ENCODE results near the gene TIGD3. TPM values are rescaled to one million over a fixed set of nuclear protein-coding genes. Genes with fewer than 3 reads are reported as not detected.
"Not testable (repeated sequence)": the region's sequence is repeated elsewhere in the genome, so short reads cannot be mapped to it uniquely, and the experiment has no call there.

TIGD3 gene
- polyA plus RNA-seq, 4 donors, result 0.55 to 0.90 (median 0.86) TPM

DNA sequence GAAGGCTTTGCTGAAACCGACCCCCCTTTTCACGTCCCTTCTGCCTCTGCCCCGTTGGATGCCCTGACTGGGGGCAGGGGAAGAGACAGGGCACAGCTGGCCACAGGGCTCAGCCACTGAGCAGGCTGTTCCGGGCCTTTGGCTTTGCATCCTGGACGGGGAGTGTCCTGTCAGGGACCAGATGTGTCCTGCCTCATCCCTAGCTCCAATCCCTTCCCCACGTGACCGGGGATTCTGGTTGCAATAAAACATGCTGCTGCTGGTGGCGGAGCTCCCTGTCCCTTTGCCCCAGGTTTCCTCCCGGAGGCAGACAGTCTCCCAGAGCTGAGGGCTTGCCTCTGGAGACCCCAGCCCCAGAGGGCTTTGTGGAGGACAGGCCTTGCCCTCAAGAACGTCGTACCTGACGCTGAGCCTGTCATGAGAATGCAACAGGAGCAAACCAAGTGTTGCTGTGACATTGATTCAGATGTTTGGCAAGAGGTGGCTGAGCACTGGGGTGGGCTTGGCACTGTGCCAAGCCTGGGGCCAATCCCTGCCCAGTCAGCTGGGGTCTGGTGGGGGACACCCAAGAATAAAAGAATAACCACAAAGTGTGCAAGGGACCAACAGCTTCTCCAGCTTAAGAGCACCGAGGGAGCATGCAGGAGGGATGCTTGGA, 32.6 kb upstream of the TIGD3 start:
- DNase-seq (ENCODE audit: low read depth in 4 of 4, low spot score in 2 of 4), result no peak

DNA sequence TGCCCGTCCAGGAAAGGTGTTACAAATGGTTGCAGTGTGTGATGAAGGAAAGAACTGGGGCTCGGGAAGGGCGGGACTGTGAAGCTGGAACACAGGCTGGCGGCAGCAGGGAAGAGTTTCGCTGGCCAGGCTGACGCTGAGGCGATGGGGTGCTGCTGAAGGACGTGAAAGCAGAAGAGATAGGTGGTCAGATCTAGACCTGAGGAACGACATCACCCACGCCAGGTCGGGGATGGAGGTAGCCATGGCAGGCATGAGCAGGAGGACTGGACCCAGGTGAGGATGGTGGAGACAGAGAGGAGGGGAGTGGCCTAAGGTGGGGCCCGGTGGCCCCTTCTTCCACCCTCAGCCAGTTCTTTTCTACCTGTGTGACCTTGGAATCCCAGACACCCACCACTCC, 30.7 kb upstream of the TIGD3 start:
- no peak for DNase-seq (ENCODE audit: low read depth in 4 of 4, low spot score in 2 of 4)

DNA sequence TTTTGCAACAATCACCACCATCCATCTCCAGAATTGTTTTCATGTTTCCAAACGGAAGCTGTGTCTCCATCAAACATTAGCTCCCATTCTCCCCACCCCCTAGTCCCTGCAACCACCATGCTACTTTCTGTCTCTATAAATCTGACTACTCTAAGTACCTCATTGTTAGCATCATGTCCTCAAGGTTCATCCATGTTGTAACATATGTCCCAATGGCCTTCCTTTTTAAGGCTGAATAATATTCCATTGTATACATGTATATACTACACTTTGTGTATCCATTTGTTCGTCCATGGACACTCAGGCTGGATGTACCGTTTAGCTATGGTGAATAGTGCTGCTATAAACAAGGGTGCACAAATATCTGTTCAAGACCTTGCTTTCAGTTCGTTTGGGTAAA, 29.1 kb upstream of the TIGD3 start:
- no peak for DNase-seq (ENCODE audit: low read depth in 4 of 4, low spot score in 2 of 4)

DNA sequence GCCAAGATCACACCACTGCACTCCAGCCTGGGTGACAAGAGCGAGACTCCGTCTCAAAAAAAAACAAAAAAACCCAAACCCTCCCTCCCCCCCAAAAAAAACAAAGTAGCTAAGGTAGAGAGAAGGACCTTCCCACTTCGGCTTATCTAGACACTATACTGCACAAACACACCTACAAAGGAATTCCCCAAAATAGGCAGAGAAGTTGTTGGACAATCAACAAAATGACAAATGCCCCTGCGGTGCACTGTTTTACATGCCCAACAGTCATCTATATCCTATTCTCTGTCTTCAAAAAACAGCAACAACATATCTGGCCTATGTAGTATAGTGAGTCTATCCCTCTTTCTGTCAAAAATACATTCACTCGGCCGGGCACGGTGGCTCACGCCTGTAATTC, 27.5 kb upstream of the TIGD3 start:
- DNase-seq (ENCODE audit: low read depth in 4 of 4, low spot score in 2 of 4), result no peak

DNA sequence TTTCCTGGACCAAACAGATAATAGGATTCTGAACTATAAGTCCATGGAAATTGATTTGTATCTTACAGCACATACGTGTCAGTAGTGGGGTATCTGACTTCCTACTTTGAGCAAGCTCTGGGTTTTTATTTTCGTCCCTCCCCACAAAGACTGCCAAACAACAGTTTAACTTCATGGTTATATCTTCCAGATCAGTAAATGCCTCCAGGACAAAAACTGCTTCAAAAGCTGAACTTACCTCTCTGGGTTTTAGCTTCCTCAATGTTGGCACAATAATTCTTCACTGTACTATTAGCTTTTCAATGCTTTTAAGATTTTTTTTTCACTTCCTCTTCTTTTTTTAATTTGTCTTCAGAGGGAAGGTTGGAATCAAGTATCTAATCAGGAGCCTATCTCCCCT, 25.1 kb upstream of the TIGD3 start:
- no peak for DNase-seq (ENCODE audit: low read depth in 4 of 4, low spot score in 2 of 4)

DNA sequence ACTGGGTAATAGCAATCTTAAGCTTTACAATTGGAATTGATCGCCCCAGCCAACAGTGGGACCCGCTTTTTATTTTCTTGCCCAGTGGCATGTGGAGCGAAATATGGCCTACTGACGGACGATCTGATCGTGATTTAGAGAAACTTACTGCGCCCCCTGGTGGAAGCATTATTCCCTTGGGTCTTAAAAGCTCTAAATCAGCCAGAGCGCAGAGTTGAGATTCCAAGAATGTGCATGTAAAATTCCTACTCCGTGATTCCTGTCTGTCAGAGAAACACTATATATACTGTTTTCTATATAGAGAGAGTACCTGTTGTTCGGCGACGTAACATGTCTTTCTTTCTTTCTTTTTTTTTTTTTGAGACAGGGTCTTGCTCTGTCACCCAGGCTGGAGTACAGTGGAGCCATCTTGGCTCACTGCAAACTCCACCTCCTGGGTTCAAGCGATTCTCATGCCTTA, 24.6 kb upstream of the TIGD3 start:
- DNase-seq (ENCODE audit: low read depth in 4 of 4, low spot score in 2 of 4), result peak in 2 of 4 donors; percentile 79 to 90

DNA sequence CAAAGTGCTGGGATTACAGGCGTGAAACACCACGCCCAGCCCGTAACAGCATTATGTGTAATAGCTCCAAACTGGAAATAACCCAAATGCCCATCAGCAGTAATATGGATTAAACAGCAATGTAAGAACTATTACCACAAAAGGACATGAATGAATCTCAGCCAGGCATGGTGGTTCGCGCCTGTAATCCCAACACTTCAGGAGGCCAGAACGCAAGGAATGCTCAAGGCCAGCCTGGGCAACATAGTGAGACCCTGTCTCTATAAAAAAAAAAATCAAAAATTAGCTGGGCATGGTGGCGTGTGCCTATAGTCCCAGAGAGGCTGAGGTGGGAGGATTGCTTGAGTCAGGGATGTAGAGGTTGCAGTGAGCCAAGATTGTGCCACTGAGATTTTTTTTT, 24.0 kb upstream of the TIGD3 start:
- no peak for DNase-seq (ENCODE audit: low read depth in 4 of 4, low spot score in 2 of 4)

DNA sequence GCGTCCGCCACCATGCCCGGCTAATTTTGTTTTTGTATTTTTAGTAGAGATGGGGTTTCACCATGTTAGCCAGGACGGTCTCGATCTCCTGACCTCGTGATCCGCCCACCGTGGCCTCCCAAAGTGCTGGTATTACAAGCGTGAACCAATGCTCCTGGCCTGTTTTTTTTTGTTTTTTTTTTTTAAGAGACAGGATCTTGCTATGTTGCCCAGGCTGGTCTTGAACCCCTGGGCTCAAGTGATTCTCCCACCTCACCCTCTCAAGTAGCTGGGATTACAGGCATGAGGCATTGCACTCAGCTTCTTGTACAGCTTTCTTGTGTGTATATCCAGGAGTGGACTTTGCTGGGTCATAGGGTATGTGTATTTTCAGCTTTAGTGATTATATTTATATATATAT, 22.0 kb upstream of the TIGD3 start:
- not testable (repeated sequence) for DNase-seq (ENCODE audit: low read depth in 4 of 4, low spot score in 2 of 4)

DNA sequence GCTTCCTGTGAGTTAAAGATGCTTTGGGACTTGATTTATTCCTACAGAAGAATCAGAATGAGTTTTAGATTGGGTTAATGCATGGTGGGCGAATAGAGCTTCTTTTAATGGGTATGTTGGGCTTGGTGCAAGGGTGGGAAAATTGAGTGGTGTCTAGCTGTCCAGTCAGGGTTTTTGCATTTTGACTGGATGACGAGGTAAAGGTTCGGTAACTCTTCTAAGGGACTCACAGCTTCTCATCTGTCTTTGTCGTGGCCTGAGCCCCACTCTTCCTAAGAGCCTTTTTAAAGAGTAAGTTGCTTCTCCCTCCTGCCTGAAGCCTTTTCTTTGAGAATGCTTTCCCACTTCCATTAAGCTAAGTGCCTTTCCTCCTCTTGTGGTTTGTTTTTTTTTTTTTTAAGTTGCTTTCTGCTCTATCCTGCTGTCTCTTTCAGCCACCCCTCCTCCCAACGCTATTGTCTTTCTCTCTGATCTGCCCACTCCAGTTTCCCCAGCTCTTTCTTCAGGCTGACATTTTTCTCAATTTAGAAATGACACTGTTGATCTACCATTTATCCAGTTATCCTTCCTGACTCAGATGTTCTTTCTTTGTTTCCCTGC, 19.8 kb upstream of the TIGD3 start:
- DNase-seq (ENCODE audit: low read depth in 4 of 4, low spot score in 2 of 4), result no peak

DNA sequence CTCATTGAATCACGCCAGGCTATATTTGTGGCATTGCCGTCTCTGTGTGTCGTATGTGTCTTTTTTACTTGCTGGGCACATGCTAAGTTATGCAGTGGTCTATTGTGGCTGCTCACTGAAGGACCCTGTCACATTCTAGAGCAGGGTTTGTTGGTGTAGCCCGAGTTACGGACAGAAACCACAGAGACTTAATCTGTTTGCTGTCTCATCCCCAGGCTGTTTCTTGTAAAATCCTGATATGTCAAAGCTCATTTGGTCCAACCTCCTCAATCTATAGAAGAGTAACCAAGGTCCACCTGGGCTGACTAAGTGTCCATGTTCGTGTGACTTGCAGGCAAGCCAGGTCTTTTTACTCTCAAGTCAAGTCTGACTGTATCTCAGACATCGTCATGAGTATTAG, 15.9 kb upstream of the TIGD3 start:
- no peak for DNase-seq (ENCODE audit: low read depth in 4 of 4, low spot score in 2 of 4)

DNA sequence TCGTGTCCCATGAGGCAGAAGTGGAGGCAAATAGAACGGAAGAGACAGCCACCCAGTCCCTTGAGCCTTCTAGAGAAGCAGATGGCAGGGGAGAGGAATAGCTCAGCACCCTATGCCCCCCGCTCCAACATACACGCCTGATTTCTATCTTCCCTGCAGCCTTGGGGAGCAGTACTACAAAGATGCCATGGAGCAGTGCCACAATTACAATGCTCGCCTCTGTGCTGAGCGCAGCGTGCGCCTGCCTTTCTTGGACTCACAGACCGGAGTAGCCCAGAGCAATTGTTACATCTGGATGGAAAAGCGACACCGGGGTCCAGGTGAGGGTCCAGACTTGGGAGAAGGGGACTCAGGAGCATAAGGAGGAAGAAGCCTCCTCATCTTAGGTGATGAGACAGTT, 14.3 kb upstream of the TIGD3 start:
- no peak for DNase-seq (ENCODE audit: low read depth in 4 of 4, low spot score in 2 of 4)

DNA sequence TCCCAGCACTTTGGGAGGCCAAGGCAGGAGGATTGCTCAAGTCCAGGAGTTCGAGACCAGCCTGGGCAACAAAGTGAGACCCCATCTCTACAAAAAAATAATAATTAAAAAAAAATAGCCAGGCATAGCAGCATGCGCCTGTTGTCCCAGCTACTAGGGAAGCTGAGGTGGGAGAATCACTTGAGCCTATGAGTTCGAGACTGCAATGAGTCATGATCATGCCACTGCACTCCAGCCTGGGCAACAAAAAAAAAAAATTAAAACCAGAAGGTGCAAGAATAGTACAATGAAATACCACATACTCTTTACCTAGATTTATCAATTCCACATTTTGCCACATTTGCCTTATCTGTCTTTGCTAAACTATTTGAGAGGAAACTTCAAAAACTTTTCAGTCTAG, 12.7 kb upstream of the TIGD3 start:
- DNase-seq (ENCODE audit: low read depth in 4 of 4, low spot score in 2 of 4), result no peak

DNA sequence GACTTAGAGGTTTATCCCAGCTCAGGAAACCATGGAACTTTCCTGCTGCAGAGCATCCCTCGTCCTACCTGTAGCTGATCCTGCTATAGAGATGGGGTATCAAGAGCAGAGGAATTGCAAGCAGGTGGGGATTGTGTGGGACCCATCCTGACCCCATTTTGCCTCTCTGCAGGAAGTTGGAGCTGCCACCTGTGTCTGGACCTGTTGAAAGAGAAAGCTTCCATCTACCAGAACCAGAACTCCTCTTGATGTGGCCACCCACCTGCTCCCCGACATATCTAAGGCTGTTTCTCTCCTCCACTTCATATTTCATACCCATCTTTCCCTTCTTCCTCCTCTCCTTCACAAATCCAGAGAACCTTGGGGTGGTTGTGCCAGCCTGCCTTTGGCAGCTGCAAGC, 3.0 kb upstream of the TIGD3 start:
- DNase-seq (ENCODE audit: low read depth in 4 of 4, low spot score in 2 of 4), result no peak

DNA sequence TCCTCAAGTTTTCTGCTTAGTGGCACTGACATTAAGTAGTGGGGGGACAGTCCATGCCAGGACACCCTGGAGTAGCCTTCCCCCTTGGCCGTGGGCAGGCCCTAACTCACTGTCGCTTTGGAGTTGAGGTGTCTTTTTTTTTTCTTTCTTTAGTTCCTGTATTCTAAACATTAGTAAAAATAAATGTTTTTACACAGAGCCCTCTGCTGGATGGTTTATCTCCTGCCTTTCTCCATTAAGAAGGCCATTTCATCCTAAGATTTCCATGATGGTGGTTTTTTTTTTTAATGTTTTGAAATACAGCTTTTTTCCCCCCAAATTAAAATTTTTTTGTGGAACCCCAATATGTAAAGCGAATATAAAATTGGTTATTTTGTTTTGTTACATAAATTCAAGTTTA, 1.8 kb upstream of the TIGD3 start:
- no peak for DNase-seq (ENCODE audit: low read depth in 4 of 4, low spot score in 2 of 4)

DNA sequence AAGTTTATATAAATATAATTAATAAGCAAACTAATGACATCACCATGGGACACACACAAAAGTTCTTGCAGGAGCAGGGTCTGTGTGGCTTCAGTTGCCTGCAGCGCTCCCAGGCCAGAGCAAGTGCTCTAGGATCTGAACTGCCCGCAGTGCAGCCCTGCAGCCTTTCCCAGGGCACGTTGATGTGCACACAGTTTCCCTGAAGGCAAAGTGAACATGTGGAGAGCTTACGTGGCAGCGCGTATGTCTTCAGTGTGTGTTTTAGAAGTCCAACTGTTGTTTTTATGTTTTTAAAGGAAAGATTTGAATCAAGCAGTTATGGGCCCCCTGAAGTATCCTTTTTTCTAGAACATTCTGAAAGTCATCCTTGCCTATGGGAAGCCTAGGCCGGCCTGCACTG, 1.2 kb upstream of the TIGD3 start:
- no peak for DNase-seq (ENCODE audit: low read depth in 4 of 4, low spot score in 2 of 4)

DNA sequence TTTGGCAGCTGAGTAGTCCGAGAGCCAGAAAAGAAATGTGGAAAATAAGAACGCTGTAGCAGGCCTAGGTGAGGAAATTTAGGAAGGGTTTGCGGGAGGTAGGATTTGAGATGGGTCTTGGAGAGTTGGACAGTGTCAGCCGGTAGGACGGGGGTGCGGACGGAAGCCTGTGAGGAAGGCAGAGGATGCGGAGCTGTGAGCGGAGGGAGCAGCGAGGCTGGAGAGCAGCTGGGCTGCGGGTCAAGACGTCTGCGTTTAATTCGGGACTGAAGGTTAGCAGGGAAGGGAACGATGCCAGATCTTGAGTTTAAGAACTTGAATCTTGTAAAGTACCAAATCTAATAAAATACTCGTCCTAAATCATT, 669 bp upstream of the TIGD3 start:
- no peak for DNase-seq (ENCODE audit: low read depth in 4 of 4, low spot score in 2 of 4)

DNA sequence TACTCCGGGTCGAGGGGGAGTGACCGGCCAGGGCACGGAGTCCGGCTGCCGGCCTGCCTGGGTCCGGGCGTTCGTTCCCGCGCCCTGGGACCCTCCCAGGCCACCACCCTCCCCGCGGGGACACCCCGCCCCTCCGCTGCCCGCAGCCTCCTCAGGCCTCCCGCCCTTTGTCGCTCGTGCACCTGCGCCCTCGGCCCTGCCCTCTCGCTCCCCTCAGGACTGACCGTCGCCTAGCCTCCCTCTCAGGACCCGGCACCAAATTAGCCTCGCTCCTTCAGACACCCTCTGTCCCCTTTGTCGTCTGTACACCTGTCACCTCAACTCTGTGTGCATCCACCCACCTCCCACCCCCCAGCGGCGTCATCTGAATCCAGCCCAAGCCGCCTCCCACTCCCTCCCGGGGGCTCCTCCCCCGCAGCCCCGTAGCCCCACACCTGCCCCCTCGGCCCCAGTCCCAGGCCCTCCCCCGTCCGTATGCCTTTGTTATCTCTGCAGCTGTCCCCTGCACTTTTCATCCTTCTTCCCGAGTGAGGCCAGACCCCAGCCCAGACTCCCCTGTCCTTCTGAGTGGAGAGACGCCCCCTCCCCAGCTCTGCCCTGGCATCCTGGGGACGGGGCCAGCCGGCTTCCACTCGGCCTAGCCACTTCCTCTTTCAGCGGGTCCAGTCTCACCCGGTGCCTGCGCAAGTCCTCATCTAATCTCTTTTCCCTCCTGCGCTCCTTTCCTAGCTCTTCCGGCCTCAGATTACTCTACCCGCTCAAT, 643 bp downstream of the TIGD3 start:
- DNase-seq (ENCODE audit: low read depth in 4 of 4, low spot score in 2 of 4), result no peak

DNA sequence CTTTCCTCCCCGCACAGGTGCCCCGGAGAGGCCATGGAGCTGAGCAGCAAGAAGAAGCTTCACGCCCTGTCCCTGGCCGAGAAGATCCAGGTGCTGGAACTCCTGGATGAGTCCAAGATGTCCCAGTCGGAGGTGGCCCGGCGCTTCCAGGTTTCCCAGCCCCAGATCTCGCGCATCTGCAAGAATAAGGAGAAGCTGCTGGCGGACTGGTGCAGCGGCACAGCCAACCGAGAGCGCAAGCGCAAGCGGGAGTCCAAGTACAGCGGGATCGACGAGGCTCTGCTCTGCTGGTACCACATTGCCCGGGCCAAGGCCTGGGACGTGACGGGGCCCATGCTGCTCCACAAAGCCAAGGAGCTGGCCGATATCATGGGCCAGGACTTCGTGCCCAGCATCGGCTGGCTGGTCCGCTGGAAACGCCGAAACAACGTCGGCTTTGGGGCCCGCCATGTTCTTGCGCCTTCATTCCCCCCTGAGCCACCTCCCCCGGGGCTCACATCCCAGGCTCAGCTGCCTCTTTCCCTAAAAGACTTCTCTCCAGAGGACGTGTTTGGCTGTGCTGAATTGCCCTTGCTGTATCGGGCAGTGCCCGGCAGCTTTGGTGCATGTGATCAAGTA, 1.3 kb downstream of the TIGD3 start:
- no peak for DNase-seq (ENCODE audit: low read depth in 4 of 4, low spot score in 2 of 4)

DNA sequence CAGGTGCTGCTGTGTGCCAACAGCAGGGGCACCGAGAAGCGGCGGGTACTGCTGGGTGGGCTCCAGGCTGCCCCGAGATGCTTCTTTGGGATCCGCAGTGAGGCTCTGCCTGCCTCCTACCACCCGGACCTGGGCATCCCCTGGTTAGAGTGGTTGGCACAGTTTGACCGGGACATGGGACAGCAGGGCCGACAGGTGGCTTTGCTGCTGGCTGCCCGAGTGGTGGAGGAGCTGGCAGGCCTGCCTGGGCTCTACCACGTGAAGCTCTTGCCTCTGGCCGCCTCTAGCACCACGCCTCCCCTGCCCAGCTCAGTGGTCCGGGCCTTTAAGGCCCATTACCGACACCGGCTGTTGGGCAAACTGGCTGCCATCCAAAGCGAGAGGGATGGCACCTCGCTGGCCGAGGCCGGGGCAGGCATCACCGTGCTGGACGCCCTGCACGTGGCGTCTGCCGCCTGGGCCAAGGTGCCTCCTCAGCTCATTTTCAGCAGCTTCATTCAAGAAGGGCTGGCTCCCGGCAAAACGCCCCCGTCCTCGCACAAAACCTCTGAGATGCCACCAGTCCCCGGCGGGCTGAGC, 1.9 kb downstream of the TIGD3 start:
- DNase-seq (ENCODE audit: low read depth in 4 of 4, low spot score in 2 of 4), result no peak

DNA sequence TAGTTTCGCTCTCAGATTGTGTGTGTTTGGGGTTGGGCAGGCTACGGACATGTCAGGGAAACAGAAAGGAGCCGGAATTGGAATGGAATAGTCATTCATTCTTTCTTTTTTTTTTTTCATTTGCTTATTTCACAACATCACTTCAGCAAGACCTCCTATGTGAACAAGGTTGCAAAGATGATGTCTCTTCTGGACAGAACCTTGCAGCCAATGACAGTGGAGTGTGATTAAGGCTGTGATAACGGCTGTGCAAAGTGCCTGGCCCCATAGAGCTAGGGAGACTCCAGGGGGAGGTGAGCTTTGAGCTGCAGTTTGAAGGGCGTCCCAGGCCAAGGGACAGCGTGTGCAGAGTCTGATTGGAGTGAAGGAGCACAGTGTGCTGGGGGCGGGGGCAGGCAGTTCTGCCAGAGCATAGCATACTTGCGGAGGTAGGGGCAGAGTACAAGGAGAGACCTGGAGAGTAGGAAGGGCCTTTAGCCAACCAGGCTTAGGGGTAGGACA, 3.4 kb downstream of the TIGD3 start:
- DNase-seq (ENCODE audit: low read depth in 4 of 4, low spot score in 2 of 4), result no peak

DNA sequence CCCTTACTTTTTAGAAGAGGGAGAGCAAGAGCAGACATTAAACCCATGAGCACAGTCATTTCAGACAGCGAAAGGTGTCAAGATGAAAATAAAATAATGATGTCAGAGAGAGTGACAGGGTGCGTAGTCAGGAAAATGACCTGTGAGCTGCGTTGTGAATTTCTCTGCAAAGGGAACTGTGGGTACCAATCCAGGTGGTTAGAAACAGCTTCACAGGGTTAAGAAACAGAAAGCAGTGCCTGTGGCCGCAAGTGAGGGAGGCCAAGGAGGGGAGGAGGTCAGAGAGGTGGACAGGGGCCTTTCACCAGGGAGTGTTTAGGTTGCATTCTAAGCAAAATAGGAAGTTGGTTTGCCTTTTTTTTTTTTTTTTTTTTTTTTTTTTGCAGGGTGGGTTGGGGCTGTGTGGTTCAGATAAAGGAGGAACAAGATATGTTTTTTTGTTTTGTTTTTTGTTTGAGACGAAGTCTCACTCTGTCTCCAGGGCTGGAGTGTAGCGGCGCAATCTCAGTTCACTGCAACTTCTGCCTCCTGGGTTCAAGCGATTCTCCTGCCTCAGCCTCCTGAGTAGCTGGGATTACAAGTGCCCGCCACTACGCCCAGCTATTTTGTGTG, 7.9 kb downstream of the TIGD3 start:
- DNase-seq (ENCODE audit: low read depth in 4 of 4, low spot score in 2 of 4), result no peak

All from left renal cortex interstitium (tissue), 4 donors.